IPS-18a (cell line): ENCODE data around the gene HMOX2.

ENCODE experiments used
- H3K27ac ChIP-seq: one replicate; pipeline ENCODE4 v1.5.1; 2013; ENCODE audit warnings: low read length
- H3K27me3 ChIP-seq: one replicate; pipeline ENCODE4 v1.6.1; 2013; ENCODE audit warnings: mild to moderate bottlenecking, low read length; ENCODE audit not compliant: control insufficient read depth, insufficient read depth
- H3K36me3 ChIP-seq: one replicate; pipeline ENCODE4 v1.6.1; 2013; ENCODE audit warnings: low read depth, low read length; ENCODE audit not compliant: control insufficient read depth
- H3K4me1 ChIP-seq: one replicate; pipeline ENCODE4 v1.6.1; 2013; ENCODE audit warnings: low read depth, low read length; ENCODE audit not compliant: control insufficient read depth
- H3K4me3 ChIP-seq: one replicate; pipeline ENCODE4 v1.5.1; 2013; ENCODE audit warnings: low read length
- H3K9ac ChIP-seq: one replicate; pipeline ENCODE4 v1.6.1; 2013; ENCODE audit warnings: mild to moderate bottlenecking, low read length, moderate library complexity
- H3K9me3 ChIP-seq: one replicate; pipeline ENCODE4 v1.6.1; 2013; ENCODE audit warnings: low read depth, low read length; ENCODE audit not compliant: control insufficient read depth

HMOX2 gene

GRCh38 chr16:4489030-4489429 is 12.8 kb downstream of the HMOX2 start:
- Histone ChIP-seq H3K9ac (no peak overlapping the region), H3K27me3 (no peaks in the 10 kb centered on the region), H3K27ac (no peak overlapping the region), H3K4me1 (no peaks in the 10 kb centered on the region), H3K4me3 (no peak overlapping the region), H3K9me3 (no peaks in the 10 kb centered on the region), H3K36me3 (no peaks in the 10 kb centered on the region)

GRCh38 chr16:4491898-4492297 is 15.7 kb downstream of the HMOX2 start:
- no peaks in the 10 kb centered on the region for H3K4me1 ChIP-seq
- H3K36me3 ChIP-seq: no peaks in the 10 kb centered on the region
- no peak overlapping the region for H3K9ac ChIP-seq
- H3K27ac ChIP-seq: no peak overlapping the region
- no peaks in the 10 kb centered on the region for H3K9me3 ChIP-seq
- H3K4me3 ChIP-seq: no peak overlapping the region
- H3K27me3 ChIP-seq: no peaks in the 10 kb centered on the region

- H3K36me3 ChIP-seq: no peaks in the 10 kb centered on the region
- H3K4me3 ChIP-seq: no peak overlapping the region
- H3K4me1 ChIP-seq: no peaks in the 10 kb centered on the region
- H3K9me3 ChIP-seq: no peaks in the 10 kb centered on the region
- H3K27me3 ChIP-seq: no peaks in the 10 kb centered on the region
- no peak overlapping the region for H3K9ac ChIP-seq
- H3K27ac ChIP-seq: no peak overlapping the region
These were observed 18.7 kb downstream of the HMOX2 start for GRCh38 chr16:4494746-4495490.

- no peaks in the 10 kb centered on the region for H3K4me1 ChIP-seq
- H3K9ac ChIP-seq: no peak overlapping the region
- H3K9me3 ChIP-seq: no peaks in the 10 kb centered on the region
- no peaks in the 10 kb centered on the region for H3K36me3 ChIP-seq
- no peaks in the 10 kb centered on the region for H3K27me3 ChIP-seq
- no peak overlapping the region for H3K27ac ChIP-seq
- H3K4me3 ChIP-seq: no peak overlapping the region
These were observed 19.6 kb downstream of the HMOX2 start for GRCh38 chr16:4495766-4496165.

GRCh38 chr16:4496305-4496704 is 20.1 kb downstream of the HMOX2 start:
- Histone ChIP-seq H3K36me3 (no peaks in the 10 kb centered on the region), H3K4me3 (no peak overlapping the region), H3K27ac (no peak overlapping the region), H3K9me3 (no peaks in the 10 kb centered on the region), H3K27me3 (no peaks in the 10 kb centered on the region), H3K4me1 (no peaks in the 10 kb centered on the region), H3K9ac (no peak overlapping the region)

GRCh38 chr16:4498546-4499195 is 22.5 kb downstream of the HMOX2 start:
- no peak overlapping the region for H3K4me3 ChIP-seq
- H3K9me3 ChIP-seq: no peaks in the 10 kb centered on the region
- H3K9ac ChIP-seq: no peak overlapping the region
- no peak overlapping the region for H3K27ac ChIP-seq
- no peaks in the 10 kb centered on the region for H3K36me3 ChIP-seq
- no peaks in the 10 kb centered on the region for H3K4me1 ChIP-seq
- no peaks in the 10 kb centered on the region for H3K27me3 ChIP-seq

- H3K4me3 ChIP-seq: no peak overlapping the region
- no peaks in the 10 kb centered on the region for H3K4me1 ChIP-seq
- H3K9me3 ChIP-seq: no peaks in the 10 kb centered on the region
- no peaks in the 10 kb centered on the region for H3K36me3 ChIP-seq
- H3K27ac ChIP-seq: no peak overlapping the region
- H3K27me3 ChIP-seq: no peaks in the 10 kb centered on the region
- no peak overlapping the region for H3K9ac ChIP-seq
These were observed 23.0 kb downstream of the HMOX2 start for GRCh38 chr16:4499196-4499555.

- H3K27ac ChIP-seq: no peak overlapping the region
- H3K4me3 ChIP-seq: no peak overlapping the region
- H3K9me3 ChIP-seq: no peaks in the 10 kb centered on the region
- no peak overlapping the region for H3K9ac ChIP-seq
- no peaks in the 10 kb centered on the region for H3K4me1 ChIP-seq
- no peaks in the 10 kb centered on the region for H3K36me3 ChIP-seq
- H3K27me3 ChIP-seq: no peaks in the 10 kb centered on the region
These were observed 24.1 kb downstream of the HMOX2 start for GRCh38 chr16:4500272-4500671.

GRCh38 chr16:4501071-4501478 is 24.9 kb downstream of the HMOX2 start:
- H3K27me3 ChIP-seq: no peaks in the 10 kb centered on the region
- H3K36me3 ChIP-seq: no peaks in the 10 kb centered on the region
- no peaks in the 10 kb centered on the region for H3K9me3 ChIP-seq
- no peak overlapping the region for H3K9ac ChIP-seq
- no peak overlapping the region for H3K4me3 ChIP-seq
- no peaks in the 10 kb centered on the region for H3K4me1 ChIP-seq
- no peak overlapping the region for H3K27ac ChIP-seq

- Histone ChIP-seq H3K4me1 (no peaks in the 10 kb centered on the region), H3K36me3 (peaks cover 17% of the 10 kb centered on the region), H3K9me3 (no peaks in the 10 kb centered on the region), H3K9ac (no peak overlapping the region), H3K27ac (no peak overlapping the region), H3K27me3 (no peaks in the 10 kb centered on the region), H3K4me3 (no peak overlapping the region)
These were observed 29.4 kb downstream of the HMOX2 start for GRCh38 chr16:4505356-4506147.

GRCh38 chr16:4506450-4506849 is 30.3 kb downstream of the HMOX2 start:
- Histone ChIP-seq H3K27ac (no peak overlapping the region), H3K9me3 (no peaks in the 10 kb centered on the region), H3K4me1 (no peaks in the 10 kb centered on the region), H3K4me3 (no peak overlapping the region), H3K36me3 (peaks cover 20% of the 10 kb centered on the region), H3K9ac (no peak overlapping the region), H3K27me3 (no peaks in the 10 kb centered on the region)
